ENCODE data around the gene OR14I1.

The OR14I1 gene

GRCh38 chr1:248737457-248737856 is 34.9 kb upstream of the OR14I1 start:
- no peak for DNase-seq (ENCODE audit: low read depth)
- no peak overlapping the region for H3K4me3 ChIP-seq (ENCODE audit: low read length)
- TF ChIP-seq CTCF (IDR thresholded peaks at IDR 0.05; ENCODE audit: insufficient read depth, low read depth, low read length, missing control alignments), result no peak

- H3K4me3 ChIP-seq (ENCODE audit: low read length), result no peak overlapping the region
- no peak for TF ChIP-seq CTCF (IDR thresholded peaks at IDR 0.05; ENCODE audit: insufficient read depth, low read depth, low read length, missing control alignments)
- no peak for DNase-seq (ENCODE audit: low read depth)
Measured at GRCh38 chr1:248736977-248737376, 34.4 kb upstream of the OR14I1 start.

- H3K4me3 ChIP-seq (ENCODE audit: low read length), result no peak overlapping the region
- no peak for DNase-seq (ENCODE audit: low read depth)
- no peak for TF ChIP-seq CTCF (IDR thresholded peaks at IDR 0.05; ENCODE audit: insufficient read depth, low read depth, low read length, missing control alignments)
Measured at GRCh38 chr1:248733566-248733965, 31.0 kb upstream of the OR14I1 start.

- no peak for TF ChIP-seq CTCF (IDR thresholded peaks at IDR 0.05; ENCODE audit: insufficient read depth, low read depth, low read length, missing control alignments)
- DNase-seq (ENCODE audit: low read depth), result no peak
- no peak overlapping the region for H3K4me3 ChIP-seq (ENCODE audit: low read length)
Measured at GRCh38 chr1:248730507-248731335, 28.2 kb upstream of the OR14I1 start.

- DNase-seq (ENCODE audit: low read depth), result no peak
- TF ChIP-seq CTCF (IDR thresholded peaks at IDR 0.05; ENCODE audit: insufficient read depth, low read depth, low read length, missing control alignments), result no peak
- no peak overlapping the region for H3K4me3 ChIP-seq (ENCODE audit: low read length)
Measured at GRCh38 chr1:248714248-248714647, 11.7 kb upstream of the OR14I1 start.

- no peak for DNase-seq (ENCODE audit: low read depth)
- no peak overlapping the region for H3K4me3 ChIP-seq (ENCODE audit: low read length)
- TF ChIP-seq CTCF (IDR thresholded peaks at IDR 0.05; ENCODE audit: insufficient read depth, low read depth, low read length, missing control alignments), result no peak
Measured at GRCh38 chr1:248710305-248710900, 7.8 kb upstream of the OR14I1 start.

All from epithelial cell of esophagus (primary cell).